ENCODE results near the gene SECISBP2L. TPM values are rescaled to one million over a fixed set of nuclear protein-coding genes. Genes with fewer than 3 reads are reported as not detected.
"Not testable (repeated sequence)": the region's sequence is repeated elsewhere in the genome, so short reads cannot be mapped to it uniquely, and the experiment has no call there.

The SECISBP2L gene, protein sequence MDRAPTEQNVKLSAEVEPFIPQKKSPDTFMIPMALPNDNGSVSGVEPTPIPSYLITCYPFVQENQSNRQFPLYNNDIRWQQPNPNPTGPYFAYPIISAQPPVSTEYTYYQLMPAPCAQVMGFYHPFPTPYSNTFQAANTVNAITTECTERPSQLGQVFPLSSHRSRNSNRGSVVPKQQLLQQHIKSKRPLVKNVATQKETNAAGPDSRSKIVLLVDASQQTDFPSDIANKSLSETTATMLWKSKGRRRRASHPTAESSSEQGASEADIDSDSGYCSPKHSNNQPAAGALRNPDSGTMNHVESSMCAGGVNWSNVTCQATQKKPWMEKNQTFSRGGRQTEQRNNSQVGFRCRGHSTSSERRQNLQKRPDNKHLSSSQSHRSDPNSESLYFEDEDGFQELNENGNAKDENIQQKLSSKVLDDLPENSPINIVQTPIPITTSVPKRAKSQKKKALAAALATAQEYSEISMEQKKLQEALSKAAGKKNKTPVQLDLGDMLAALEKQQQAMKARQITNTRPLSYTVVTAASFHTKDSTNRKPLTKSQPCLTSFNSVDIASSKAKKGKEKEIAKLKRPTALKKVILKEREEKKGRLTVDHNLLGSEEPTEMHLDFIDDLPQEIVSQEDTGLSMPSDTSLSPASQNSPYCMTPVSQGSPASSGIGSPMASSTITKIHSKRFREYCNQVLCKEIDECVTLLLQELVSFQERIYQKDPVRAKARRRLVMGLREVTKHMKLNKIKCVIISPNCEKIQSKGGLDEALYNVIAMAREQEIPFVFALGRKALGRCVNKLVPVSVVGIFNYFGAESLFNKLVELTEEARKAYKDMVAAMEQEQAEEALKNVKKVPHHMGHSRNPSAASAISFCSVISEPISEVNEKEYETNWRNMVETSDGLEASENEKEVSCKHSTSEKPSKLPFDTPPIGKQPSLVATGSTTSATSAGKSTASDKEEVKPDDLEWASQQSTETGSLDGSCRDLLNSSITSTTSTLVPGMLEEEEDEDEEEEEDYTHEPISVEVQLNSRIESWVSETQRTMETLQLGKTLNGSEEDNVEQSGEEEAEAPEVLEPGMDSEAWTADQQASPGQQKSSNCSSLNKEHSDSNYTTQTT
- 22.0 and 26.4 TPM in 2 replicates for total RNA-seq

GRCh38 chr15:49046220-49047102, at the start of gene SECISBP2L:
TSS of gene SECISBP2L (minus strand) at chr15:49046446. CDS start at chr15:49046299, 147 bp downstream.
- peak; percentile 94 to 95 for DNase-seq (ENCODE audit: low read depth in 2 of 2)

DNA sequence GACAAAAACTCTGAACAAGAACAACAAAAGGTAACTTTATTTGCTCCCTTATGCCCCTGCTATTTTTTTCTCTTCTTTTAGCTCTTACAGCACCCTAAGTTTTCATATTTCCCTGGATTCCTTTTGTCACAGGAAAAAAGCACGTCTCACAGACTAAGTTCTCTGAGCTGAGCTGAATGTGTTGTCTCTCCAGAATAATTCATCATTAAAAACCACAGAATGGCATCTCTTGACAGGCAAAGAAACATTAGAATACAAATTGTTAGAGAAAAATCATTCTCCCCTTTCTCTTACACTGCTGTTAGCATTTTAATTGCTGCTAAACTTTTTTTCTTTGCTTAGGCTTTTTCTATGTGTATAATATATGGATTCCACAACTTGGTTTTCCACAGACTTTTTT, 48.7 kb upstream of the SECISBP2L start:
- no peak for DNase-seq (ENCODE audit: low read depth in 2 of 2)

- no peak for DNase-seq (ENCODE audit: low read depth in 2 of 2)
Measured at GRCh38 chr15:49093252-49094105, 47.2 kb upstream of the SECISBP2L start.

- no peak for DNase-seq (ENCODE audit: low read depth in 2 of 2)
Measured at GRCh38 chr15:49088996-49089395, 42.8 kb upstream of the SECISBP2L start.

DNA sequence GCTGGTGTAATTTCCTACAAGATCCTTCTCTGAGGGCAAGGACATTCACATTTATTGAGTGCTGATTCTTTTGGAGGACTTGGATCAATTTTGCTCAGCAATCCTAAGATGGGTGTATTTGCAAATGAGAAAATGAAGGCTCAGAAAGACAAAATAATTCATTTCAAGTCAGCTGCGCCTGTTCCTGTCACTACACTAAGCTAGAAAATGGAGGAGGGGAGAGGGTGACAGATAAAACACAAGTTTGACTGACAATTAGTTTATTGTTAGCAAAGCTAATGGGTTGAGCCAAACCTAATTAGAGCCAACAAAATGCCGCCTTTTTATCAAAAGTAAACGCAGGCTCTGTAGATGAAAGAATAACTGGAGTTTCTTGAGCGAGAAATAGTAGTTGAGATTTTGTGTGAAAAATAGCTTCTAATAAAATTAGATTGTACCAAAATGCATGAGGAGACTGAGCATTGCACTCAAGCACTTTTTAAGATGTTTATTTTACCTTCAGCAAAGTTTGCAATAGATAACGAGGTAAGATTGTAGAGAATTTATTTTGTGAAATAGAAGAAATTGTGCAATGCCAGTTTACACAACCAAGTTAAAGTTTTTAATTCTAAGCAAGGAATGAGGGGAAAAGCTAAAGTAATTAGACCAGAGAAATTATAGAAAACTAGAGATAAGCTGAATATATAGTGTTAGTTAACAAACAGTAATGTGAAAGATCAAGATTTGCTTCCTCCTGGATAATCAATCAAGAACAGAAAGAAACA, 39.6 kb upstream of the SECISBP2L start:
- no peak for DNase-seq (ENCODE audit: low read depth in 2 of 2)

GRCh38 chr15:49084285-49084570, 38.0 kb upstream of the SECISBP2L start:
- DNase-seq (ENCODE audit: low read depth in 2 of 2): no peak

DNA sequence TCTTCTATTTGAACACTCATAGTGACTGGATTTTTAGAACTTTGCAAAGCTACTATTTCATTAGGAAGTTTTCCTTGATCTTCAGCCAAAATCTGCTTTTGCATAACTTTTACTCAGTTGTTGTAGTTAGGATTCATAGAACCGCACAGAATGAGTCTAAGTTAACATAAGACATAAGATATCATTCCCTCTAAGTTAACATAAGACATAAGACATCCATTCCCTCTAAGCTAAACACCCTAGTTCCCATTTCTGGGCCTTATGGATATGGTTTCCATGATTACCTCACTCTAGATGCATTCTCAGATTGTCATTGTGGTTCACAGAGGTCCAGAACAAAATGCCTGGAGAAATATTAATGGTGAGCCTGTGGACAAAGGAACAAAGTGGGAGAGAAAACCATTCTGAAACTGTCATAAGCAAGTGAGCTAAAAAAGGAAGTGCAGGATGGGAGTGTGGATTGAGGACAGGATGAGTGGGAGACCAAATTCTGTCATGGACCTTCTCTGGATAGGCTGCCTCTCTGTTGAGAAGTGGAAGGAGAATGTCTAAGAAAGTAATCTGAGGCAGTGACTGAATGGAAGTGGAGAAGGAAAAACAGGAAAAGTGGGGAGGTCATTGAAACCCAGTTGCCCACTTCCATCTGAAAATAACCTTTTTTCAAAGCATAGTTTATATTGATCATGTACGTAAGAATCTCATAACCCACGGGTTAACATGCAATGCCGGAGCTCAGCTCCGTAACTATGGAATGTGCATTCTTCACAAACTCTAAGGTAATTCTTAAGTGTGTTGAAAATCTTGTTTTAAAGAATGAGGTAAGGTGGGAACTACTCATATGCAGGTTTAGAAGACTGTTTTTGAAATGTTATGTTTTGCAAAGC, 37.4 kb upstream of the SECISBP2L start:
- no peak for DNase-seq (ENCODE audit: low read depth in 2 of 2)

- no peak for DNase-seq (ENCODE audit: low read depth in 2 of 2)
Measured at GRCh38 chr15:49082960-49083359, 36.7 kb upstream of the SECISBP2L start.

DNA sequence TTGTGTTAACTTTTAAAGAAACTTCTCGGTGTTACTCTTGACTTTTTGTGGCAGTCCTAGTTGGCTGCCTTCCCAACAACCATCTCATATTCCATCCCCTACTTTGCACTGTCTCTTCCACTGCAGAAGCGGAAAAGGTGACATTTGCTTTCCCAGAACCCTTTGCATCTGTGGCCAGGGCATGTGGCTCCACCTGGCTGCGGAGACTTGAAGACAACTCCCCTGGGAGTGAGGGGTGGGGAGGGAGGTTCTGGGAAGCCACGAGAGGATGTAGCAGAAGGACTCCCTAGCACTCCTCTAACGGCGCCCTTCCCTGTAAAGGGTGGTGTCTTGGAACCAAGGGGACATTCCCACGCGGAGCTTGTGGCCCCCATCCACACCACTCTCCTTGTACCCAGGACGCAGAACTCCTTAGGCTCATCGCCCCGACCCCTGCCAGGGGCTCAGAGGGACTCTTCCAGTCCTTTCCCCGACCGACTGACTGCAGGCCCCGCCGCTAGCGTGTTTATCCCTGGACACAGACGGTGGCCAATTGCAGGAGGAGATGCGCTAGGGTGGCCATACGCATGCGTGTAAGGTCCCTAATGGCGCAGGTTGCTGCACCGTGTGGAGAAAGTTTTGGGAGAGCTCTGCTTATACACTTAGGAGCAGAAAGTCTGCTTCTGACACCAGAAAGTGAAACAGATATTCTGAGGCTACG, 33.2 kb upstream of the SECISBP2L start:
- DNase-seq (ENCODE audit: low read depth in 2 of 2): no peak

- DNase-seq (ENCODE audit: low read depth in 2 of 2): peak; percentile 14
Measured at GRCh38 chr15:49075881-49076280, 29.6 kb upstream of the SECISBP2L start.

- not testable (repeated sequence) for DNase-seq (ENCODE audit: low read depth in 2 of 2)
Measured at GRCh38 chr15:49074589-49075287, 28.5 kb upstream of the SECISBP2L start.

DNA sequence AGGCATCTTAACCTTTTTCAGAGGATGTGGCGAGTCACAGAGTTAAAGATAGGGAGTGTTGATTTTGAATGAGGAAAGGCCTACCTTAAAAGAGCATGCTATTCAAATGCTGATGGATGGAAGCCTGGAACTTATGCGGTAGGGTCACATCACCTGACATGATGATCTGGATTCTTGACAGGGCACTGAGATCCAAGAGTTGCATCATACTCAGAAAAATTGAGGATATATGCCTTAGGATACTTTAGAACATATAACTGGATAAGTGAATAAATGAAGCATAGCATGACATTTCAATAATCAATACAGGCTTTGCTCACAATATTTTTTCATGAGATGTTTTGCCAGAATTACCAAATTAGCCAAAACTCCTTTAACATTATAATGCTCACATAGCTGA, 20.1 kb upstream of the SECISBP2L start:
- DNase-seq (ENCODE audit: low read depth in 2 of 2): no peak

DNA sequence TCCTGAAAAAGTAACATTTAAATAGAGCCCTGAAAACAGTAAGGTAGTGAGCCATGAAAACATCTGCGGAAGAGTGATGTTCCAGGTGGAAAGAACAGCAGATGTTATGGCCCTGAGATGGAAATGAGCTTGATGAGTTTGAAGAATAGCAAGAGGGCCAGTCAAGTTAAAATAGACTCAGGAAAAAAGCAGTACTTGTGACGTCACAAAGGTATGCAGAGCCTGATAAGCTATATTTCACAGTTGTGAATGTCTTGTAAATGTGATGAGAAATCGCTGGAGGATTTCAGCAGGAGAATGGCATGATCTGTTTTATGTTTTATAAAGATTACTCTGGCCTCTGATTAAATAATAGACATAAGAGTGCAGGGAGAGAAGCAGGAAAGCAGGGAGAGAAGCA, 18.6 kb upstream of the SECISBP2L start:
- DNase-seq (ENCODE audit: low read depth in 2 of 2): no peak

DNA sequence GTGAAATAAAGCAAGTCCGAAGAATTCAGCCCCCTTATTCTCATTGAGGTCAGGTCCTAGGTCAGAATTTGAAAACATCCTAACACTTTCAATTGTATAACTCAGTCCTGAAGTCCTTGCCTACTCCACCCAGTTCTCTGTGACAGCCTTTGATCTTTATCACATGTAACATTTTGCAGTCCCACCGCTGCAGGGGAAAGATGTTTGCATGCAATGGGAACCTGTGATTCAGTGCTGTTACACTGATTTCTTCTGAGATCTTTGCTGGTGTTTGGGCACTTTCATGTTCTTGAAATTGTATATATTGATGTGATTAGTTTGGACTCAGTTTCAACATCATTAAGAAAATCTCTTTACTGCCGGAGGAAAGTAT, 18.0 kb upstream of the SECISBP2L start:
- DNase-seq (ENCODE audit: low read depth in 2 of 2): no peak

DNA sequence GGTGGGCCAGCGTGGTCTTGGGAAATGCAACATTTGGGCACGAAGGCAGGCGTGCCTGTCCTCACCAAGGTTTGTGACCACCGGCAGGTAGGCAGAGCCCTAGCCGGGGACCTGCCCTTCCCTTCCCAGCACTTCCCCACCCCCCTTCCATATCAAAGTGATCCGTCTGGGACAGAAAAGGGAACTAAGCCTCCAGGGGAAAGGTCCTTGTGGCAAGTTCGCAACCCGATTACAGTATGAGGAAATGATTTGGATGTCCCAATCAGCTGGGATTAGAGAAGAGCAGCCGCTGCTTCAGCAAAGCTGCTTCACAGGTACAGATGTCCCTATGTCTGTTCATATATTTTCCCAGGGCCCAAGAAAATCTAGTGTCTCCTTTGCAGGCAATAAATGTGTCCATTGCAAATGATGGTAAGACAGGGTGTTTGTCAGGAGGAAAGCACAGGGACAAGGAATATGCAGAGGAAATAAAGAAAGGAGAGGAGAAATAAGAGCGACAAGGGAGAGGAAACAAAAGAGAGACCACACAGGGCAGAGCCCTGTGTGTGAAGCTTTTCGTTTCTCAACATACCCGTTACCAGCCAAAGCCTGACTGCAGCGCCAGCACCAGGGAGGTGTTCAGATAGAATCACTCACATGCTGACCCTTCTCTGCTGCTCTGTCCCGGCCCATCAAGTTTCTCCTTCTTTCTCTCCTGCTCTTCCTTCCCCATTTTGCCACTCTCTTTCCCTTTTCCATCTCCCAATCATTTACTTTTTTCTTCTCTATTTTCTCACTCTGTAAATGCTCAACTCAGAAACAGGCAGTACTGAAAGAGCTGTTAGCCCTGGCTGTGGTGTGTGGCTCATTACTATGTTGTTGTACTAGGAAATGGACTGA, 17.4 kb upstream of the SECISBP2L start:
- DNase-seq (ENCODE audit: low read depth in 2 of 2): no peak

GRCh38 chr15:49062900-49063299, 16.7 kb upstream of the SECISBP2L start:
- no peak for DNase-seq (ENCODE audit: low read depth in 2 of 2)
